ENCODE measurements around the gene CADM4. TPM values are rescaled to one million over a fixed set of nuclear protein-coding genes. Genes with fewer than 3 reads are reported as not detected.

Gene CADM4
- total RNA-seq, 4 donors from 2014 or later: 85.2 to 108 (median 102) TPM

GRCh38 chr19:43597876-43598275, 41.8 kb downstream of the CADM4 start:
- H3K36me3 ChIP-seq: peaks cover 0 to 58% (median 6%) of the 10 kb centered on the region in 3 donors
- H3K4me1 ChIP-seq: peaks cover 0 to 55% (median 30%) of the 10 kb centered on the region in 4 donors
- H3K4me3 ChIP-seq: no peak overlapping the region
- H3K27ac ChIP-seq: peak overlapping the region in 1 of 4 donors; percentile 98
- H3K9me3 ChIP-seq: no peaks in the 10 kb centered on the region
- no peak for TF ChIP-seq EP300 (IDR thresholded peaks at IDR 0.05)
- TF ChIP-seq POLR2A (IDR thresholded peaks at IDR 0.05): no peak
- TF ChIP-seq, protein P1, sequence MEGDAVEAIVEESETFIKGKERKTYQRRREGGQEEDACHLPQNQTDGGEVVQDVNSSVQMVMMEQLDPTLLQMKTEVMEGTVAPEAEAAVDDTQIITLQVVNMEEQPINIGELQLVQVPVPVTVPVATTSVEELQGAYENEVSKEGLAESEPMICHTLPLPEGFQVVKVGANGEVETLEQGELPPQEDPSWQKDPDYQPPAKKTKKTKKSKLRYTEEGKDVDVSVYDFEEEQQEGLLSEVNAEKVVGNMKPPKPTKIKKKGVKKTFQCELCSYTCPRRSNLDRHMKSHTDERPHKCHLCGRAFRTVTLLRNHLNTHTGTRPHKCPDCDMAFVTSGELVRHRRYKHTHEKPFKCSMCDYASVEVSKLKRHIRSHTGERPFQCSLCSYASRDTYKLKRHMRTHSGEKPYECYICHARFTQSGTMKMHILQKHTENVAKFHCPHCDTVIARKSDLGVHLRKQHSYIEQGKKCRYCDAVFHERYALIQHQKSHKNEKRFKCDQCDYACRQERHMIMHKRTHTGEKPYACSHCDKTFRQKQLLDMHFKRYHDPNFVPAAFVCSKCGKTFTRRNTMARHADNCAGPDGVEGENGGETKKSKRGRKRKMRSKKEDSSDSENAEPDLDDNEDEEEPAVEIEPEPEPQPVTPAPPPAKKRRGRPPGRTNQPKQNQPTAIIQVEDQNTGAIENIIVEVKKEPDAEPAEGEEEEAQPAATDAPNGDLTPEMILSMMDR (IDR thresholded peaks at IDR 0.05): no peak
- 39 to 55% methylated on average over 5 of the region's 5 CpGs for WGBS, 2 donors
- no peaks in the 10 kb centered on the region for H3K27me3 ChIP-seq
- DNase-seq (ENCODE audit: low spot score in 2 of 2): no peak

DNA sequence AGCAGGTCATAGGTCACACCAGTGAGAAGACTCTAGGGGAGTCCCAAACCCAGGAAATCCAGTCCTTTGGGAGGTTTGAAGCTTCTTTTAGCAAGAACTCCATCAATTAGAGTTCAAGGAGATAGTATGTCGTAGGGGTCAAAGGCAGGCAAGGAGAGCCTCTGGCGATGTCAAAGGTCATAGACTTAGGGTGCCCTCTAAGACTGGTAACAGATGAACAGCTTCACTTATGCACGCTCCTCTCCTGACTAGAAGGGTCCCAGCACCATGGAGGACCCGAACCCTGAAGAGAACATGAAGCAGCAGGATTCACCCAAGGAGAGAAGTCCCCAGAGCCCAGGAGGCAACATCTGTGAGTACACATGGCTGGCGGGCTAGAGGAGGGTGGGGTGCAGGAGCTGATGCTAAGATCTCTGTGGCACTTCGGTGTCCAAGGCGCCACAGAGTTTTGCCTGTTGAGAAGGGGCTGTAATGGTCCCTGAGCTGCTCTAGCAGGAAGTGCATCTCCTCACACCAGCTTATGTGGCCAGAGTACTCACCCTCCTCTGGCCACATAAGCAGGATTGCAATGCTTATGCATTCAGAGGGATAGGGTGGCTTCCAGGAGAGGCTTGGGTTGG, 42.7 kb downstream of the CADM4 start:
- Histone ChIP-seq H3K4me1 (peaks cover 0 to 57% (median 30%) of the 10 kb centered on the region in 4 donors), H3K27me3 (no peaks in the 10 kb centered on the region), H3K36me3 (peaks cover 0 to 58% (median 6%) of the 10 kb centered on the region in 3 donors), H3K27ac (peak overlapping the region; percentile 91 to 98 (median 98)), H3K9me3 (no peaks in the 10 kb centered on the region), H3K4me3 (peak overlapping the region; percentile 58 to 76 (median 72))
- no peak for TF ChIP-seq POLR2A (IDR thresholded peaks at IDR 0.05)
- TF ChIP-seq, protein P1 (IDR thresholded peaks at IDR 0.05): no peak
- no peak for TF ChIP-seq EP300 (IDR thresholded peaks at IDR 0.05)
- no peak for DNase-seq (ENCODE audit: low spot score in 2 of 2)
- WGBS, 2 donors: 19 to 20% methylated on average over 7 of the region's 7 CpGs

GRCh38 chr19:43595999-43596841, 43.4 kb downstream of the CADM4 start, which contains the start of the genes IRGQ and ZNF576:
TSS of gene IRGQ (minus strand) at chr19:43596134. CDS start at chr19:43595338, 796 bp downstream.
TSS of gene ZNF576 (plus strand) at chr19:43596595. CDS start at chr19:43597109, 514 bp downstream.
- Histone ChIP-seq H3K27me3 (no peaks in the 10 kb centered on the region), H3K4me1 (peaks cover 0 to 57% (median 30%) of the 10 kb centered on the region in 4 donors), H3K4me3 (peak within 1 kb of the TSS; percentile 58 to 76 (median 72)), H3K27ac (peak within 1 kb of the TSS; percentile 91 to 98 (median 98)), H3K9me3 (no peaks in the 10 kb centered on the region), H3K36me3 (peaks cover 0 to 58% (median 6%) of the 10 kb centered on the region in 3 donors)
- peak; percentile 95 to 100 for TF ChIP-seq EP300 (IDR thresholded peaks at IDR 0.05)
- TF ChIP-seq, protein P1 (IDR thresholded peaks at IDR 0.05): peak in 1 of 5 experiments; percentile 8
- TF ChIP-seq POLR2A (IDR thresholded peaks at IDR 0.05): peak; percentile 76 to 91
- peak; percentile 99 to 100 for DNase-seq (ENCODE audit: low spot score in 2 of 2)
- WGBS, 2 donors: 0 to 1% methylated on average over 45 to 60 of the region's 60 CpGs

DNA sequence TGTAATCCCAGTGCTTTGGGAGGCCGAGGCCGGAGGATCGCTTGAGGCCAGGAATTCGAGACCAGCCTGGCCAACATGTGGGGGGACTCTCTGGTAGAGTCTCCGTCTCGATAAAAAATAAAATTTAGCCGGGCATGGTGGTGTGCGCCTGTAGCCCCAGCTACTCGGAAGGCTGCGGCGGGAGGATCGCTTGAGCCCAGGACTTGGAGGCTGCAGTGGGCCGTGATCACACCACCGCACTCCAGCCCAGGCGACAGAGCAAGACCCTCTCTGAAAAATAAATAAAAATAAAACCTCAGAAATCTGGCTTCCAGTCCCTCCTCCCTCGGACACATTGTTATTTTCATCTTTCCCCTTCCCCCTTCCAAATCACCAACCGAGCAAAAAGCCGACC, 44.0 kb downstream of the CADM4 start:
- 1 to 3% methylated on average over 18 of the region's 18 CpGs for WGBS, 2 donors

More for the DNA sequence above, 44.0 kb downstream of the CADM4 start:
- Histone ChIP-seq H3K4me3 (peak overlapping the region; percentile 54 to 73 (median 67)), H3K36me3 (peaks cover 0 to 58% (median 6%) of the 10 kb centered on the region in 3 donors), H3K4me1 (peaks cover 0 to 57% (median 30%) of the 10 kb centered on the region in 4 donors), H3K27ac (peak overlapping the region; percentile 82 to 98 (median 88)), H3K9me3 (no peaks in the 10 kb centered on the region), H3K27me3 (no peaks in the 10 kb centered on the region)
- no peak for DNase-seq (ENCODE audit: low spot score in 2 of 2)
- TF ChIP-seq EP300 (IDR thresholded peaks at IDR 0.05) (no peak), POLR2A (IDR thresholded peaks at IDR 0.05) (no peak)
- TF ChIP-seq, protein P1 (IDR thresholded peaks at IDR 0.05): no peak

All from tibial nerve (tissue), 4 donors.